Smooth muscle cell (in vitro differentiated cells): Measurements from ENCODE around the gene FLYWCH1. TPM values are rescaled to one million over a fixed set of nuclear protein-coding genes. Genes with fewer than 3 reads are reported as not detected.
A peak's percentile ranks its signal among the peaks of the same experiment; 100 is the strongest.

ENCODE experiments used
- DNase-seq: peaks from one replicate; lab custom pipeline; 2025; ENCODE audit not compliant: unreplicated experiment; lab: John Stamatoyannopoulos, UW
- H2AFZ ChIP-seq: fragments of 200-600 bp; sonication (generic); 2 replicates; pipeline ENCODE4 v1.6.0; 2016; ENCODE audit warnings: antibody characterized with exemption, low read depth, mild to moderate bottlenecking
- H3F3A ChIP-seq: fragments of 200-600 bp; sonication (generic); 2 replicates; pipeline ENCODE4 v1.6.0; 2017; ENCODE audit warnings: antibody characterized with exemption, low read depth
- H3K27ac ChIP-seq: fragments of 200-600 bp; sonication (generic); 2 replicates; pipeline ENCODE4 v1.5.1; 2016; ENCODE audit warnings: low read depth, mild to moderate bottlenecking
- H3K27me3 ChIP-seq: fragments of 200-600 bp; sonication (generic); 2 replicates; pipeline ENCODE4 v1.6.1; 2016; ENCODE audit warnings: low read depth, mild to moderate bottlenecking
- H3K36me3 ChIP-seq: fragments of 200-600 bp; sonication (generic); 2 replicates; pipeline ENCODE4 v1.5.1; 2016; ENCODE audit warnings: low read depth
- H3K4me1 ChIP-seq: fragments of 200-600 bp; sonication (generic); 2 replicates; pipeline ENCODE4 v1.5.1; 2016; ENCODE audit warnings: low read depth
- H3K4me2 ChIP-seq: fragments of 200-600 bp; sonication (generic); 2 replicates; pipeline ENCODE4 v1.6.0; 2016; ENCODE audit warnings: mild to moderate bottlenecking
- H3K4me3 ChIP-seq: fragments of 200-600 bp; sonication (generic); 2 replicates; pipeline ENCODE4 v1.5.1; 2016; ENCODE audit warnings: mild to moderate bottlenecking
- H3K79me2 ChIP-seq: fragments of 200-600 bp; sonication (generic); 2 replicates; pipeline ENCODE4 v1.6.0; 2016; ENCODE audit warnings: low read depth, mild to moderate bottlenecking
- H3K9ac ChIP-seq: fragments of 200-600 bp; sonication (generic); 2 replicates; pipeline ENCODE4 v1.6.0; 2016; ENCODE audit warnings: low read depth
- H3K9me3 ChIP-seq: fragments of 200-600 bp; sonication (generic); replicated peaks from 2 replicates; pipeline ENCODE4 v1.5.1; 2016; ENCODE audit warnings: low read depth
- H4K20me1 ChIP-seq: fragments of 200-600 bp; sonication (generic); 2 replicates; pipeline ENCODE4 v1.6.0; 2016; ENCODE audit warnings: low read depth
- WGBS: methylation state at CpG from one replicate; pipeline ENCODE4 v1.1.7; 2016; ENCODE audit warnings: low lambda C conversion rate; 5-methylcytosine and 5-hydroxymethylcytosine counted together
- polyA plus RNA-seq: library from polyadenylated mRNA; unstranded; fragments of >200 nt; fragmentation: Nextera tagmentation; extraction: Ambion mirVana; gene quantifications from 2 replicates; pipeline ENCODE4 v1.2.1, GENCODE V29; 2016
- total RNA-seq: library from RNA; depleted of rRNA; stranded (reverse); fragments of >200 nt; gene quantifications from 2 replicates; pipeline ENCODE4 v1.2.3, GENCODE V29; 2014
- TF ChIP-seq, protein P1 (sequence below): fragments of 200-600 bp; sonication (generic); IDR thresholded peaks from 2 replicates; pipeline ENCODE4 v1.5.1; 2017; ENCODE audit warnings: borderline replicate concordance, mild to moderate bottlenecking, antibody characterized with exemption; ENCODE audit not compliant: insufficient read depth, poor library complexity, severe bottlenecking

The FLYWCH1 gene
- total and polyA plus RNA-seq, 2 experiments from 2014 or later: 13.5 to 26.0 TPM

DNA sequence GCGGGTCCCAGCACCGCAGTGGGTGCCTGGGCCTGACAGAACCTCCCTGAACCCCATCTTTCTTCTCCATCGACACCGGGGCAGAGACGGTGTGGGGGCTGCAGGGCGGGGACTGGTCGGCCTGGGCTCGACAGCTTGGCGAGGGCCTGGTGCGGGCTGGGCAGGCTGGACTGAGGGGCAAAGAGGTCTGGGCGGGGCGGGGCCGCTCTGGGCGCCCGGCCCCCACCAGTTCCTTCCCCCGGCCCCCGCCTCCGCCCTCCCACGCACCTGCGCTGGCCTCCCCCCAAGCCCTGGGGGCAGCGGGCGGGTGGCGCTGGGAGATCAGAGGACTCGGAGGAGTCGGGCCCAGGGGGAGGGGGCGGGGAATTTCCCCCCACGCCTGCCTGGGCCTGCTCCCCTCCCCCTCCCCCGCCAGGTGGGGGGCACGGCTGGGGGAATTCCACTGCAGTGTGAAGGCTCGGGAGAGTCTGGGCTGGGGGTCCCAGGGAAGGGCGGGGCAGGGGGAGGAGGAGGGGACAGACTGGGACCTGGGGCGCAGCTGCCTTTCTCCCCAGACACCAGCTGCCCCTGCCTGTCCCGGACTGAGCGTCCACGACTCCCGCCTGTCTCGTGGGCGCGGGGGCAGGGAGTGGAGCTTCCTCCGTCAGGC, 51.5 kb downstream of the FLYWCH1 start:
- no peak overlapping the region for H3K9ac ChIP-seq
- H3K4me1 ChIP-seq: peaks cover 18% of the 10 kb centered on the region
- no peaks in the 10 kb centered on the region for H4K20me1 ChIP-seq
- H3K4me3 ChIP-seq: peak overlapping the region; percentile 50
- 6% methylated on average over 18 of the region's 40 CpGs for WGBS
- no peak overlapping the region for H3K27ac ChIP-seq
- H3K27me3 ChIP-seq: peaks cover 57% of the 10 kb centered on the region
- H3K36me3 ChIP-seq: no peaks in the 10 kb centered on the region
- no peaks in the 10 kb centered on the region for H3K79me2 ChIP-seq
- DNase-seq: no peak
- no peaks in the 10 kb centered on the region for H3K9me3 ChIP-seq
- TF ChIP-seq, protein P1, sequence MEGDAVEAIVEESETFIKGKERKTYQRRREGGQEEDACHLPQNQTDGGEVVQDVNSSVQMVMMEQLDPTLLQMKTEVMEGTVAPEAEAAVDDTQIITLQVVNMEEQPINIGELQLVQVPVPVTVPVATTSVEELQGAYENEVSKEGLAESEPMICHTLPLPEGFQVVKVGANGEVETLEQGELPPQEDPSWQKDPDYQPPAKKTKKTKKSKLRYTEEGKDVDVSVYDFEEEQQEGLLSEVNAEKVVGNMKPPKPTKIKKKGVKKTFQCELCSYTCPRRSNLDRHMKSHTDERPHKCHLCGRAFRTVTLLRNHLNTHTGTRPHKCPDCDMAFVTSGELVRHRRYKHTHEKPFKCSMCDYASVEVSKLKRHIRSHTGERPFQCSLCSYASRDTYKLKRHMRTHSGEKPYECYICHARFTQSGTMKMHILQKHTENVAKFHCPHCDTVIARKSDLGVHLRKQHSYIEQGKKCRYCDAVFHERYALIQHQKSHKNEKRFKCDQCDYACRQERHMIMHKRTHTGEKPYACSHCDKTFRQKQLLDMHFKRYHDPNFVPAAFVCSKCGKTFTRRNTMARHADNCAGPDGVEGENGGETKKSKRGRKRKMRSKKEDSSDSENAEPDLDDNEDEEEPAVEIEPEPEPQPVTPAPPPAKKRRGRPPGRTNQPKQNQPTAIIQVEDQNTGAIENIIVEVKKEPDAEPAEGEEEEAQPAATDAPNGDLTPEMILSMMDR: no peak
- H2AFZ ChIP-seq: no peak overlapping the region
- peak overlapping the region; percentile 90 for H3K4me2 ChIP-seq
- H3F3A ChIP-seq: no peaks in the 10 kb centered on the region

DNA sequence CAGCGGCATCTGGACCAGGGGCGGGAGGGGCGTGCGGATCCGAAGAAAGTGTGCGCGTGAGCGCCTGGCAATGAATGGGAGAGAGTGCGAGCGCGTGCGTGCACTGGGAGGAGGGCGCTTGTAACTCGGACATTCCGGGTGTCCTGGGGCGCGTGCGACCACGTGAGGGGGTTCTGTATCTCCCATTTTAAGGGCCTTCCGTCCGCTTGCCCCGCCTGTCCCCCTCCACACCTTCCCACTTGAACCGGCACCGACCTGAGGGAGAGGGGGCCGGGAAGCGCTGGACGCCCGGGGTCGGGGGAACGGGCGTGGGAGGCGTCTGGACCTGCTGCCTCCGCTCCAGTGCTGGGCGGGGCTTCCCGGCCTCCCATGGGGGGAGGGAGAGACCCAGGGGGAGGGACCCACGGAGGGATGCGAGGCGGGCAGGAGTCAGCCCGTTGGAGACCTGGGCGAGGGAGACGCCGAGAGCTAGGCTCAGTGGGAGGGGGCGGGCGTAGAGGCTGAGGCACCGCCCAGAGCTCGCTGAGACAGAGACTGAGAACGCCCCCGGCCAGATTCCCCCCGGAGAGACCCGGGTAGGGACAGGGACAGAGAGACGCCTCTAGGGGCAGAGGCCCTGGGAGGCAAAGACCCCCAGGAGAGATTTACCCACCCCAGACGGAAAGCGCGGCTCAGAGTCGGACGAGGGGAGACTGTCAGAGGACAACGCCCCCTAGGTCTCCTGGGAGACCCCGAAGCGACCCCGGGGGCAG, 52.2 kb downstream of the FLYWCH1 start, which contains the start of gene KREMEN2:
TSS of gene KREMEN2 (plus strand) at position 553 of the 752 bp plus-strand sequence. CDS start 246 bp downstream, outside the sequence.
- H3F3A ChIP-seq: no peaks in the 10 kb centered on the region
- no peak for DNase-seq
- H3K9ac ChIP-seq: no peak within 1 kb of the TSS
- H2AFZ ChIP-seq: no peak within 1 kb of the TSS
- peaks cover 18% of the 10 kb centered on the region for H3K4me1 ChIP-seq
- no peak within 1 kb of the TSS for H3K27ac ChIP-seq
- under 1% methylated on average over 34 of the region's 60 CpGs for WGBS
- no peaks in the 10 kb centered on the region for H4K20me1 ChIP-seq
- TF ChIP-seq, protein P1: no peak
- no peaks in the 10 kb centered on the region for H3K36me3 ChIP-seq
- H3K79me2 ChIP-seq: no peaks in the 10 kb centered on the region
- peak within 1 kb of the TSS; percentile 90 for H3K4me2 ChIP-seq
- H3K27me3 ChIP-seq: peaks cover 57% of the 10 kb centered on the region
- H3K9me3 ChIP-seq: no peaks in the 10 kb centered on the region
- H3K4me3 ChIP-seq: peak within 1 kb of the TSS; percentile 50

DNA sequence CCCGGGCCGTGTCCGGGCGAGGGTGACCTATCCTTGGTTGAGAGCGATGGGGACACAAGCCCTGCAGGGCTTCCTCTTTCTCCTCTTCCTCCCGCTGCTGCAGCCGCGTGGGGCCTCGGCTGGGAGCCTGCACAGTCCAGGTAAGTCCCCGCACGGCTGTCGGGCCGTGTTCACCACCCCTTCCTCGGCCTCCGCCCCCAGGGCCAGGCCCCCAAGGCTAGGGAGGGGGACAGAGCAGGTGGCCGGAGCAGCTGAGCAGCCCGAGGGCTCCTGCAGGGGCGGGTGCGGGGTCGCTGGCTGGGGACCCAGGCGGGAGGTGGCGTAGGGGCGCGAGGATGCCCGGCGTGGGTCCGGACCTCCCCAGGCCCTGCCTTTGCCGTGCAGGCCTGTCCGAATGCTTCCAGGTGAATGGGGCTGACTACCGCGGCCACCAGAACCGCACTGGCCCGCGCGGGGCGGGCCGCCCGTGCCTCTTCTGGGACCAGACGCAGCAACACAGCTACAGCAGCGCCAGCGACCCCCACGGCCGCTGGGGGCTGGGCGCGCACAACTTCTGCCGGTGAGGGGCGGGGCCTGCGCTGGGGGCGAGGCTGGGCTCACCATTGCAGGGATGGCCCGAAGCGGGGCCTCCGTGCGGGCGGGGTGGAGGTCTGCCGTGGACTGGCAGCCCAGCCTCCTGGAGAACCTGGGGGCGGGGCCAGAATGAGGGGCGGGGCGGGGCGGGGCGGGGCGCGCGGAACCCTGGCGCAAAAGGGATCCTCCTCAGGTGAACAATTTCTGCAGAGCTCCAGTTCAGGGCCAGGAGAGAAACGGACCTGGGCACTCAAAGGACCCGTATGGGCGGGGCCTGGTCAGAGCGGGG, 53.0 kb downstream of the FLYWCH1 start:
- Histone ChIP-seq H2AFZ (no peak overlapping the region), H3K27me3 (peaks cover 57% of the 10 kb centered on the region), H3K79me2 (no peaks in the 10 kb centered on the region), H3K36me3 (no peaks in the 10 kb centered on the region), H3K9me3 (no peaks in the 10 kb centered on the region), H3K9ac (no peak overlapping the region), H3K4me2 (peak overlapping the region; percentile 90), H3K4me1 (peaks cover 18% of the 10 kb centered on the region), H3K4me3 (peak overlapping the region; percentile 50), H3K27ac (no peak overlapping the region), H4K20me1 (no peaks in the 10 kb centered on the region), H3F3A (no peaks in the 10 kb centered on the region)
- TF ChIP-seq, protein P1: no peak
- DNase-seq: no peak
- under 1% methylated on average over 65 of the region's 68 CpGs for WGBS
